GM18861 (cell line): ENCODE measurements around the gene ASB7.
"Not testable (repeated sequence)": the region's sequence is repeated elsewhere in the genome, so short reads cannot be mapped to it uniquely, and the experiment has no call there.

ENCODE experiments used
- ATAC-seq: cut with Tn5 transposase; IDR thresholded peaks from one replicate; pipeline ENCODE4 v1.9.1; 2021; ENCODE audit not compliant: unreplicated experiment

Gene ASB7, protein sequence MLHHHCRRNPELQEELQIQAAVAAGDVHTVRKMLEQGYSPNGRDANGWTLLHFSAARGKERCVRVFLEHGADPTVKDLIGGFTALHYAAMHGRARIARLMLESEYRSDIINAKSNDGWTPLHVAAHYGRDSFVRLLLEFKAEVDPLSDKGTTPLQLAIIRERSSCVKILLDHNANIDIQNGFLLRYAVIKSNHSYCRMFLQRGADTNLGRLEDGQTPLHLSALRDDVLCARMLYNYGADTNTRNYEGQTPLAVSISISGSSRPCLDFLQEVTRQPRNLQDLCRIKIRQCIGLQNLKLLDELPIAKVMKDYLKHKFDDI

GRCh38 chr15:100602064-100602822 lies at the start of gene ASB7, which contains the start of gene LINS1:
TSS of gene ASB7 (plus strand) at chr15:100602589. CDS start at chr15:100612217, 9,628 bp downstream.
TSS of gene LINS1 (minus strand) at chr15:100602184. CDS start at chr15:100580842, 21,342 bp downstream.
- peak; percentile 91 for ATAC-seq

DNA sequence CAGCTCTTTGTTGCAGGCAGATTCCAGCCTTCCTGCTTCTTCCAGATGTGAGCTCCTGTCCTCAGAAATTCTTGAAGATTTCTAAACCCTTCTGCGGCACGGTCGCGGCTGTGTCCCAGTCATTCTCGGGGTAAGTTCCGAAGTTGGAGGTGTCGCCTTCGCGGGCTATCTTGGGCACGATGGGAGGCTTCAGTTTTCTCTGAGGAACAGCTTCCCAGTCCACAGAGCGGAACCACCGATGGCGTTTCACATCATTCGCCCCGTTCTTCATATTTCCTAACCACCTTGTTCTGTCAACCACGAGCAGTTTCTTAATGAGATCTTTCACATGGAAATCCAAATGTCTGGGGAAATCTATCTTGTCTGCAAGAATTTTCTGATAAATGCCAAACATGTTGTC lies 48.9 kb upstream of the ASB7 start:
- no peak for ATAC-seq

DNA sequence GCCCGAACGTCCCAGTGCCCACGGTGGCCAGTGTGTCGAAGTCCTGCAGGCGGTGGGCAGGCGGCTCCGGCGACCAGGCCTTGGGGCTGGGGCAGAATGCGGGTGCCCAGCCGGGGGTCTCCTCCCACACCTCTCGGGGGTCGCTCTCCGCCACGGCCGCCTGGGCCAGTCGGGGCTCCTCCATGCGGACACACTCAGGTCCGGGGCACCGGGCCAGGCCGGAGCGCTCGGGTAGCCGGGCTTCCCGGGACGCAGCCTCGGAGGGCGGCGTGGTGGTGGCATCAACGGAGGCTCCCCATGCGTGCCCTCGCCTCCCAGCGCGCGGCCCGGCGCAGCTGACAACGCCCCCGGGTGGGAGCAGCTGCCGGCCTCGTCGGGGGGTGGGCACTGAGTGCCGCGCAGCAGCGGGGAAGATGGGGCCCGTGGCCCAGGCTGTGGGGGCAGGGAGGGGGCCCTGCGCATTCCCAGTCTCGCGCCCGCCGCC lies 43.6 kb upstream of the ASB7 start:
- ATAC-seq = no peak

- ATAC-seq = no peak
Measured at GRCh38 chr15:100559330-100559729, 43.1 kb upstream of the ASB7 start.

DNA sequence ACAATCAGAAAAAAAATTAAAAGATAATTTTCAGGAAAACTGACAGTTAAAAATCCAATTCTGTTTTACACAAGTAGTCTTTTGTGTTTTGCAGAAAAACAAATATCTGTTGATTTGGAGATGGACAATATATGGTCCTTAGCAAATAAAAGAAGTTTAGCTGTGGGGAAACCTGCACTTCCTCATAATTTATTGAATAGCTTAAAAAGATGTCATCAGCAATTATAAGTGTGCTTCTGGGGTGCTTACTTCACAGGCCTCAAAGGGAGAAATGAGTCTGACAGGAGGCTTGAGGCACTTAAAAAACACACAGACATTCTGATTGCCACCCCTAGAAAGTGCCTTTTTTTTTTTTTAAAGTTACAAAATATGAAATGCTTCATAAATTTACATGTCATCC lies 42.1 kb upstream of the ASB7 start:
- no peak for ATAC-seq

- no peak for ATAC-seq
Measured at GRCh38 chr15:100565591-100565990, 36.8 kb upstream of the ASB7 start.

DNA sequence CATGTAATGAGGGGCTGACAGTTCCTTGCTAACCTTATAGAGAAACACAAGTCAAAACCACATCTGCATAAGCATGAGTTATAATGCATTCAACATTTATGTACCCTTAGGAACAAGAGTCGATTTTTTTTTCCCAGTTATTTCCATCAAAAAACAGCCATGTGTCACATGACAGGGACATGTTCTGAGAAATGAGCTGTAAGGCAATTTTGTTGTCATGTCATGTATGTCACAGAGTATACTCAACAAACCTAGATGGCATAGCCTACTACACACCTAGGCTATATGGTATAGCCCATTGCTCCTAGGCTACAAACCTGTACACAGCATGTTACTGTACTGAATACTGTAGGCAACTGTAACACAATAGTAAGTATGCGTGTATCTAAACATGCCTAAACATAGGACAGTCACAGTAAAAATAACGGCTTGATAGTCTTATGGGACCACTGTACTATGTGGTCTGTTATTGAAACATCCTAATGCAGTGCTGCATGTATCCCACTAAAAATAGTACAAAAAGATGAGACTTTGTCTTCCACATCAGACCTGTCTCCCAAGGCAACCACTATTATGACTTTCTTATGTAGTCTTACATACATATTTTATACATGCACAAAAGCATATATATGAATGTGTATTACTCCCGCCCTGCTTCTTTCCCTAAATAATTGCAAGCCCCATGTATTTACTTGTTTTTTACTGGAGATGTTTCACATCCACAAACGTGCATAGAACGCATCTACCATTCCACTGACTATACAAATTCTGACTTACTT lies 35.4 kb upstream of the ASB7 start:
- ATAC-seq = no peak

- ATAC-seq = no peak
Measured at GRCh38 chr15:100569391-100569790, 33.0 kb upstream of the ASB7 start.

DNA sequence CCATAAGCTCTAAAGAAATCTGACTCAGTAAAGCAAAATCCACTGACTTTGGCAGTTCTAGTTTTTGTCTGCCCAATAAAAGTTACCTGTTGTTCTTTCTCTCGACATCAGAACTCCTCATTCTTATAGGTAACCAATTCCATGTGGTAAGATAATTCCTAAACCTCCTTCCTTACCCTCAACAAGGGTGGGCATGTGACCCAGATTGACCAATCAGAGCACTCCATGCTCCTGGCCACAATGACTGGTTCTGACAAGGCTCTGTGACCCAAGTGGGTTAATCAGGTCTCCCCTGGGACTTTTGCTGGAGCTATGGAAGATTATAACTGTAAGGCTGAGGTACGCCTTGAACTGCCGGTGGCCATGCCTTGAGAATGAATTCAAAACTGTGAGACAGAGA lies 32.1 kb upstream of the ASB7 start:
- ATAC-seq = no peak

GRCh38 chr15:100570735-100571313 lies 31.6 kb upstream of the ASB7 start:
- ATAC-seq = no peak

DNA sequence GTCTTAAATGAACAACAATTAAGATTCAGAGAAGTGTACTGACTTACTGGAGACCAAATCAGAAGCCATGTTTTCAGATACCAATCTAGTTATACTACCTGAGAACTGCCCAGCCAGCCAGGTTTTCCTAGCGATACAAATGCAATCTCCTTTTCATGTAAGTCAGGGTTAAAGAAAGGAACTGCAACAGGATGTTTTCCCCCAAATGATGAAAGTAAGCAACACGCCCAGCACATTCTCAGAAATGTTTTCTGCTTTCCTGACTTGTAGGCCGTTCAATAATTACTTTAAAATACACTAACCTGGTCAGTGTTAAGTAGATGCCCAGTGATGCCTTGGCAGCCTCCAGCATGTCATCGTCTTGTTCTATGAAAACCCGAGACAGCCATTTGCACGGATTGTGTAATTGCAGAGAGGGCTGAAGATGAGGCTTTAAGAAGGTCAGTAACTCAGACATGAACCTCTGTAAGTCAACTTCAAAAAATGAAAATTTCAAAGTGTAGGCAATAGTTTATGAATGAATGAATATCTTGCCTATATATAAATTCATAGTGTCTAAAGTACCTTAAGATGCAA lies 30.7 kb upstream of the ASB7 start:
- no peak for ATAC-seq

DNA sequence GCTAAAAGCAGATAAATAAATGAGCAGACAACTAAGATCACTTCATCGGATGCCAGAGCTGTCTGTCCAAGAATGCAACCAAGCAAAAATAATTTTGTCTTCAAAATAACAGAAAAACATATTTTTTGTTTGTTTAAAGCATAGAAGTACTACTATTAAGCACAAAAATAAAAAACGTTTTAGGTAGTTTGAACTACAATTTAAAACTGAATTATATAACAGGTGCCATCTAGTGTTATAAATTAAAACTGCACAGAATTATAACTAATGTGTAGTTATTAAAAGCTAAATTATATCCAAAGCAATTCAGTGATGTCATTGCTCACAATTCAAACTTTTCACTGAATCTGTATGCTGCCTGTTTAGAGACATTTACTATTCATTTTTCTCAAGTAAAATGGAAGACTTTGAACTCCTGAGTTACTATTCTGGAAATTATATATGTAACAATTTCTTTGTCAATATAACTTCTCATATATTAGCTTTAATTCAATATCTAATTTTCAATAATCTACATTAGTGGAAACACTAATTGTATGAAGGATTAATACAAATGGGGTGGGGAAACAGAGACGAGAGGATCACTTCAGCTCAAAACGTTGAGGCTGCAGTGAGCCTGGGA lies 29.9 kb upstream of the ASB7 start:
- ATAC-seq = no peak

- ATAC-seq = no peak
Measured at GRCh38 chr15:100573526-100573925, 28.9 kb upstream of the ASB7 start.

DNA sequence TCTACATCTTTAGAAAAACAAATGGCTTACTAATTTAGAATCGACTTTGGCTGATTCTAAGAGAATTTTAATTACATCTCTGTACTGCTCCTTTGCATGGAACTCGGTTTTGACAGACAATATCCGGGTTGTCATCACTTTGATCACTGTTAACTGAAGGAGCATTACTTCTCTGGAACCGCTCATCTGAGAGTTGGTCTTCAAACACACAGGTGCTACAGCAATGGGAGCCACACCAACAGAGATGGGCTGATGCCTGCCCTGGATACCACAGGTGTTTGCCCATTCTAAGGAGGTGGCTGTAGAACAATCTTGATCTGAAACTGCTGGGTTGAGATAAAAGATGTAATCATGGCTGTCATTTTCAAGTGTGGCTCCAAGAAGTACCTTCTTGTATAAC lies 22.0 kb upstream of the ASB7 start:
- ATAC-seq = no peak

GRCh38 chr15:100588638-100589242 lies 13.6 kb upstream of the ASB7 start:
- no peak for ATAC-seq

- not testable (repeated sequence) for ATAC-seq
Measured at GRCh38 chr15:100591163-100591562, 11.2 kb upstream of the ASB7 start.

DNA sequence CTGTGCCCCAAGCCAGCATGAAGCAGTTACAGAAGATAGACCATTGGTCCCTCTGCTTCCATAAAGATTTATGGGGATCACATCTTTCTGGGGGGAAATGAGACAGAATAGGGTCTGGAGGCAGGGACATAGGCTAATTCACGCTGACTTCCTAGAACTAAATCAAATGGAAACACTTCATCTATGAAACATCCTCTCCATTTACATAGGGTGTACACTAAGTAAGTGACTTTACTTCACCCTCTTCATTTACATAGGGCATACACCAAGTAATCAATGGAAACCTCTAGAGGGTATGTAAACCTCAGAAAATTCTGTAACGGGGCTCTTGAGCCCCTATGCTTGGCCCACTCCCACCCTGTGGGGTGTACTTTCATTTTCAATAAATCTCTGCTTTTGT lies 10.6 kb upstream of the ASB7 start:
- no peak for ATAC-seq

DNA sequence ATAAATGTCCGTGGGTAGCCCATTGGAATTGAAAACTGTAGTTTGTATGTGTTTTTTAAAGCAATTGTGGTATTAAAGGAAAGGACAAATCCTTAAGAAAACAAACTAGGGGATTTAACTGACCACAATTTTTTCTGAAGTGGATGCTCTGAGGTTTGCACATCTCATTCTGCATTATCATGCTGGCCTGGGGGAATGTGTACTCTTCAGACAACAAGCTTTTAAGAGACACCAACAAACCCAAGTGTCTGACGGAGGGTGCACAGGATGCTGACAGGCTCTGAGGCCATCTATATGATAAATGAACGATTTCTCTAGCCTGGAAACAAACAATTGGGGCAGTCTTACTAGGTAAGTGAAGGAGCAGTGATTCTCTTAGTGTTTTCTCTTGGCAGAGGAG lies 9.5 kb upstream of the ASB7 start:
- ATAC-seq = no peak

- no peak for ATAC-seq
Measured at GRCh38 chr15:100593431-100593830, 9.0 kb upstream of the ASB7 start.

GRCh38 chr15:100595964-100596363 lies 6.4 kb upstream of the ASB7 start:
- ATAC-seq = no peak
